Loucy (cell line): ENCODE data around the gene BTF3L4.

Experiments
- EZH2phosphoT487 ChIP-seq: fragments of 200-600 bp; IDR thresholded peaks from 2 replicates; pipeline ENCODE4 v1.6.1; 2018; ENCODE audit warnings: antibody characterized with exemption, mild to moderate bottlenecking, moderate library complexity, borderline replicate concordance
- TF ChIP-seq, protein P1 (sequence below): fragments of 200-600 bp; sonication (generic); conservative IDR thresholded peaks from 2 replicates; pipeline ENCODE4 v1.5.1; 2014; ENCODE audit warnings: mild to moderate bottlenecking, antibody characterized with exemption, low read length

DNA sequence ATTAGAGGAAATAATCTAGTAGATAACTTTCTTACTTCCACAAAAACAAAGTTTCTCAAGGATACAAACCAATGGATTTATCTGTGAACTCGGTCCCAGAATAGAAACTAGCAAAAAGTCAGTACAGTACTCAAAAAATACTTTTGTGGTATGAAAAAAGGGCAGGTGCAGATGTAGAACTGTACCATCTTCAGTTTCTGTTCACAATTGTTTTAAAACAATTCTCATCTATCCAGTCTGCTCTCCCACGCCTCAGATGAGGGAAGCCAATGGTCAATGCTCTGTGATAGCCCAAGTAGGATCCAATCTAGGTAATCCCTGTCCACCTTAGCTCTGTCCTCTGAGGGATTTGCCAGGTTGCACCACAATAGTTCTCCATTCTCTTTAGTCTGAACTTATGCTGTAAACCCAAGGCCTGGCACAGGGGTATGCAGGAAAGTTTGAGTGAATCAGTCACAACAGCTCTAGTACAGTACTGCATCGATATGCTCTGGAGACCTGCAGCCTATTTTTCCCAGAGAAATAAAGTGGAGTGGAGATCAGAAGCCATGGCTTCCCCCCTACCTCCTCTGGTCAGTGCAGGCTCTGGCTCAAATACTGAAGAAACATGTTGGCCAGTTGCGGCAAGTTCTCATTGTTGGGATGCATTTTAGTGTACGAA lies 23.8 kb upstream of the BTF3L4 start:
- TF ChIP-seq, protein P1, sequence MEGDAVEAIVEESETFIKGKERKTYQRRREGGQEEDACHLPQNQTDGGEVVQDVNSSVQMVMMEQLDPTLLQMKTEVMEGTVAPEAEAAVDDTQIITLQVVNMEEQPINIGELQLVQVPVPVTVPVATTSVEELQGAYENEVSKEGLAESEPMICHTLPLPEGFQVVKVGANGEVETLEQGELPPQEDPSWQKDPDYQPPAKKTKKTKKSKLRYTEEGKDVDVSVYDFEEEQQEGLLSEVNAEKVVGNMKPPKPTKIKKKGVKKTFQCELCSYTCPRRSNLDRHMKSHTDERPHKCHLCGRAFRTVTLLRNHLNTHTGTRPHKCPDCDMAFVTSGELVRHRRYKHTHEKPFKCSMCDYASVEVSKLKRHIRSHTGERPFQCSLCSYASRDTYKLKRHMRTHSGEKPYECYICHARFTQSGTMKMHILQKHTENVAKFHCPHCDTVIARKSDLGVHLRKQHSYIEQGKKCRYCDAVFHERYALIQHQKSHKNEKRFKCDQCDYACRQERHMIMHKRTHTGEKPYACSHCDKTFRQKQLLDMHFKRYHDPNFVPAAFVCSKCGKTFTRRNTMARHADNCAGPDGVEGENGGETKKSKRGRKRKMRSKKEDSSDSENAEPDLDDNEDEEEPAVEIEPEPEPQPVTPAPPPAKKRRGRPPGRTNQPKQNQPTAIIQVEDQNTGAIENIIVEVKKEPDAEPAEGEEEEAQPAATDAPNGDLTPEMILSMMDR, result no peak
- no peak for TF ChIP-seq EZH2phosphoT487
